GM19099 (cell line): ENCODE results near the gene CACNB2.

Experiments used
- POLR2A ChIP-seq: IDR thresholded peaks from 3 replicates; pipeline ENCODE4 v1.6.1; 2011; ENCODE audit warnings: low read depth; ENCODE audit not compliant: insufficient read length; ENCODE audit errors: extremely low read depth

Gene CACNB2

DNA sequence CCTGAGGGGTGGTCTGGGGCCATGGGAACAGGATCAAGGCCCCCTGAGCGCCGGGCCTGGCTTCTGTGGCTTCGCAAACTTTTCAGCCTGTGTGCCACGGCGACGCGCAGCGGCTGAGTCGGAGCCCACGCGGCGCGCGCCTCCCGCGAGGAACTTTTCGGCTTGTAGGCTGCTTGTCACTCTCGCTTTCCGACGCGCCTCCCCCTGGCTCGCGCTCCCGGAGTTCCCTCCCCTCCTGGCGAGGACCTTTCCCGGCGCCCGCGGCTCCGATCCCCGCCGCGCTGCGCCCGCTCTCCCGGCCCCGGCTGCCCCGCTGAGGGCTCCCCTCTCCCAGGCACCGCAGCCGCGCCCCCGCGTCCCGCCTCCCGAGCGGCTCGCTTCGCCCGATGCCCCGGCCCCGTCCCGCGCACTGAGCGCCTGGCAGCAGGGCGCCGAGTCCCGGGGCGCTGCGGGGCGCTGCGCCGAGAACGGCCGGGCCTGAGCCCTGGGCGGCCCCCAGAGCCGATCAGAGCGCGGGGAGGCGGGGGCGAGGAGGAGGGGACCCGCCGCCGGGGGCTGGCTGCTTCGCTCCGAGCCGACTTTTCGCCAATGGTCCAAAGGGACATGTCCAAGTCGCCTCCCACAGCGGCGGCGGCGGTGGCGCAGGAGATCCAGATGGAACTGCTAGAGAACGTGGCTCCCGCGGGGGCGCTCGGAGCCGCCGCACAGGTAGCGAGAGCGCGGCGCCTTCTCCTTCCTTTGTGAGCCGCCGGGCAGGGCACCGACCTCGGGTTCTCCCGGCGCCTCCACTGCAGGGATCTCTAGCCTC lies at the start of gene CACNB2:
TSS of gene CACNB2 (plus strand) at position 276 of the 808 bp plus-strand sequence.
- TF ChIP-seq POLR2A: no peak

DNA sequence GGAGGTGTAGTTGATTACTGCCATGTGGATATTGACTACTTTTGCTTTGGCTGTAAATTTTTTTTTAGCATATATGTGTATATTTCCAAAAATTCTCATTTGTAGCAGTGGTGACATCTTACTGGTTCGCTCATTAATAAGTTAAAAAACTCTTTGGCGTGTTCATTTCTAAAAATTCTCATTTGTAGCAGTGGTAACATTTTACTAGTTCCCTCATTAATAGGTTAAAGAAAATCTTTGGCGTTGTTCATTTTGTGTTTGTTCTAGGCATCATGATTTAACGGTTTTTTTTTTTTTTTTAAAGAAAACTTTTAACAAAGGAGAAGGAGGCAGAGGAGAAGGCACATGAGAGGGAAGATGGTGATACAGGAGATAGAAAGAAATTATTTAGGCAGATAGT lies 45.9 kb upstream of the CACNB2 start:
- TF ChIP-seq POLR2A: no peak

DNA sequence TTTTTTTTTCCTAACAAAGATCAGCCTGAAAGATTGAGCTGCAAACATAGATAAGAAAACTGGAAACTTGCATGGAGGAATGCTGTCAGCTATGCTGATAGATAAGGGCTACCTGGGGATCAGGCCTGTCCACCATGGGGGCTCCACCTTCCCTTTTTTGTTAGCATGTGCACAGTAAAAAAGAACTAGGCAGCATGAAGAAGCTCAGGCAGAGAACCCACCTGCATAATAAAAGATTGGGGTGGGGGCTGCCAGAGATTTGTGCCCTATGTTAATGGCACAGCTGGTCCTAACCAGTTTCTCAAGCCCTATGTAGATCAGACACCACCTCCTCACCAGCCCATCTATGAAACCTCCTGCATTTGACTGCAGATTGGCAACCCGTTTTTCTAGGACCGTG lies 45.4 kb upstream of the CACNB2 start:
- TF ChIP-seq POLR2A: no peak

DNA sequence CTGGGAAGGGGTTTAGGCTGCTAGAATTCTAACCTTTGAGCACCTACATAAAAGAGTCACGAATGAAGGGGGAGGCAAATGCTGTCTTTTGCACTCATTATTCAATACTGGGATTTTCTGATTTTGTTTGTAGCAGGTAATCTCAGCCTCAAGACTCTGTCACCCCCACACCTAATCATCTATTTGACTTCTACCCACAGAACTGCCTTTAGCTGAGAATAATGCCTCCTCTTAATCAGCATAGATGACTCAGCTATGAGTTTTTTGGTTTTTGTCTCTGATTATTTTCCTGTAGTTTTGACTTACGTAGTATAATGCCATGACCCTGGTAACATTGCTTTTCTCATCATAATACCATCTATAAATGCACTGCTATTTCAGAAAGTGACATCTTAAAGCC lies 42.7 kb upstream of the CACNB2 start:
- no peak for TF ChIP-seq POLR2A

DNA sequence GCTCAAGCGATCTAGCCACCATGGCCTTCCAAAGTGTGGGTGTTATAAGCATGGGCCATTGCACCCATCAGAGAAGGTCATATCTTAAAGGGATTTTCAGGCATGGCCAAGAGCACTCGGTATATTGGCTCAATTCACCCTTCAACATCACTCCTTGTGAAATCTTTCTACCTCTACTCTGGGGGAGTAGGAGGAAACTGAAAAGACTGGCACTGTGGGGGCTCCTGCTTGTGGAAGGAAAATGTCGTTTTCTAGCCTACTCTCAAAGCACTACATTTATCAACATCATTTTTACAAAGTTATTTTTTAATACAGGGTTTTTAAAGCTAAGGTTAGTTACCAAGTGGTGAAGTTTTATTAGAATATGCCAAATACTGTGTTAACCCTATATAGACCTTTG lies 42.0 kb upstream of the CACNB2 start:
- TF ChIP-seq POLR2A: no peak

DNA sequence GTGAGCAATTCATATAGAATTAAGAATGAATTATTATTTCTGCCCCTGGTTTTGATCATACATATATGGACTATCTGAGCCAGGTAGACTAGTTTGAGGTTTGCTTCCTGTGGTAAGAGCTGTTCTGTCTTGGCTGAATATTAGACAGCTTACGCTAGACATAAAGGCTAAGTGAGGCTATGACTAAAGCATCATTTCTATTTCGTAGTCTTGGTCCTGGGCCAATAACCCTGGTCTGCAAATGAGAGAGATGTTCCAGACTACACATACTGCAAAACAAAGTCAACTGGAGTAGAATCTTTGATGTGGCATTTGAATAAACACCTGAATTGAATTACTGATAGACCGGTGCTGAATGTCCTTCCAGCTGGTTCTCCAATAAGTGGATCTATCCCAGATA lies 40.8 kb upstream of the CACNB2 start:
- TF ChIP-seq POLR2A: no peak

DNA sequence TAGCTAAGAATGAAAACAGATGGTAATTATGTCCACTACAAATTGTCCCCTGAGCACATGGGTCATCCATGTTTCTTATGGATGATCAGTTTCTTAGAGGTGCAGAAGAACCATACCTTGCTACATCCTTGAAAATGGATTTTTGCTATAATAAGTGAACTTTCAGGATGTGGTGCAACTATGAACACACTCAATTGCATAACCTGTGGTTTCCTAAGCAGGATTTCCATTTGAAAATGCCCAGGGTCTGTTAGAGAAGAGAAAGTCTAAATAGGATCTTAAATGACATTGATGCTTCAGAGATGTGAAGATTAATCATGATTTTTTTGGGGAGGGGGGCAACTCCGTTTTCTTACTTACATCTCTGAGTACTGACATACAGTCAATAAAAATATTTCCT lies 39.6 kb upstream of the CACNB2 start:
- no peak for TF ChIP-seq POLR2A

DNA sequence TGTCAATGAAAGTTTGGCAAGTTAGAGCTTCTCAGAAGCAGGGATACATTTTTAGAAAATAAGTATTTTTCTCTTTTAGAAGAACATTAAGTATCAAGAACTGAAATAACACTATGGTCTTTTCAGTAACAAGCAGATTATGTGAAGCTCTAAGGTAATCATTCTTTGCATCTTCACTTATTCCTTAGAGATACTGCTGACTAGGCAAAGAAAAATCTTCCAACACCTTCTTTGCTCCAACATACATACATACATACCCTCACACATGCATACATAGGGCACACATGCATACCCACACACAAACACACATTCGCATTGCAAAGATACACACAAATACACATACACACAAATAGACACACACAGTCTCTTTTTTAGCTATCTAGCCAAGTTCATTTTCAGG lies 37.8 kb upstream of the CACNB2 start:
- no peak for TF ChIP-seq POLR2A

DNA sequence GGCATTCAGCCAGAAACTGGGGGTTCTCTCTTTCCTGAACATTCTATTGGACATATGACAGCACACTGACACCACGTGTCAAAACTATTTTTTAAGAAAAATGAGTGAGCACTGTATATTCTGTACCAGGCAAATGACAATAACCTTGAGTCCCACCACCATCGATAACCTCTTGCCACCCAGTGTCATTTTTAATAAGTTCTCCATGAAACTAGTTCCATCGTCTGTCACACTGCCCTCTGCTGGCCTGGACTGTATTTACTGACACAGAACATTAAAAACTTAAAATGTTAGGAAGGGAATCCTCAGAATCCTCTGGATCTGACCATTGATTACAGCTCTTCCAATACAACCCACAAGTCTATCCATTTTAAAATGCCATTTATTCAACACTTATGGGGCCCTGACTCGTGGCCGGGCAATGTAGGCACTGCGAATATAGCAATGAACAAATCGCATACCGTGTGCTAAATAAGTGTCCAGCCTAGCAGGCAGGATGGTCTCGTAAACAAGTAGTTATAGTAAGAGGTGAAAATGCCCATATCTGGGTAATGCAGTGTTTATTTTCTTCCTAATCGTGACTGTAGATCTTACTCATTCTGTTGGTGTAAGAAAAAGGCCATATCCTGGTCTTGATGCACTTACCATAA lies 35.9 kb upstream of the CACNB2 start:
- no peak for TF ChIP-seq POLR2A

DNA sequence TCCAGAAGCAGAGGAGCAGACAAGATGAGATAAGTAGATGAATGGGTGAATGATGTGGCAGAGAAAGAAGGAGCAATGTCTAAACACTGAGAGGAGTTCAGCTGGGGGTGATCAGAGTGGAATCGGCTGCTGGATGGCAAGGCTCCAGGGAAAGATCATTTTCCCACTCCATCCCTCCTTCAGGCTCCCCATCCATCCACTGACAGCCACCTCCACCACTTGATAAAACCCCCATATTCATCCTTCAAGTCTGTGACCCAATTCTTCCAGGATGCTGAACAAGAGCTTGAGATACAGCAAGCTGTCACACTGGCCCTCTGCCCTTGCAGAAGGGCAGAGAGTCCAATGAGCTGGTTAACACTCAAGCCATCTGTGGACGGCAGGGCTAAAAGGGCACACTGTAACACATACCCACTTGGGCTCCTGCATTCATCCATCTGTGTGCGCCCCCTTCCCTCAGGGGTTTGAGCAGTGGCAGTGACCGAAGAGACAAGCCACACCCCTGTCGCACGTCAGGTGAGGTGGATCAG lies 30.8 kb upstream of the CACNB2 start:
- TF ChIP-seq POLR2A: no peak

DNA sequence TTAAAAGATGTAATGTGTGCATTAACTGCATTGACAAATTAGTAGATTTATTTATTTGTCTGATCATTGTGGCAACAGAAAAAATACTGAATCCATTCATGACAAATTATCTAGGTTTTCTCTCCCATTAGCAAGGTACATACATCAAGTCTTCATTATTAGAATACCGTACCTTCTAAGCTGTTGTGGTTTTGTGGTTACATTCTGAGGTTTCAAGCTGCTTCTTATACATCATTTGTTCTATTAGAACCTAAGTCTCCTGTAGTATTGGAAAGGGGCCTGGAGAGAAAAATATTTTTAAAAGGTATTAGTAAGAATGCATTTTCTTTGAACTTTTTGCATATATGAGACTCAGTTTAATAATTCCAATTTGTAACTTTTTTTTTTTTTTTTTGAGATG lies 26.3 kb upstream of the CACNB2 start:
- no peak for TF ChIP-seq POLR2A

DNA sequence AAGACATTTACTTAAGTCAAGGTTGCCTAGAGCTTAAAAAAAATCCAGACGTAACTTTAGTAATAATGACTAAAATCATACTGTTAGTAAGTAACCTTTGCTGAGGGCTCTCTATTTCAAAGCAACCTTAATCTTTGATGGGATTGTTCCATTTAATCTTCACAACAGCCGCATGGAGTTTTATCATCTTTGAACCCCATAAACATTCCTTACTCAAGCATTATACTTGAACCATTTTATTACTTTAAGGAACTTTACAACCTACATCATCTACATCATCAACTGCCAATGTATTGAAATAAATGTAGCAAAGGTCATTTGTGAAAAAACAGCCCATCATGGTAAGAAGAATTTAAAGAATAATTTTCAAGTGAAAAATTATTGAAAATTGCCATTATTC lies 22.9 kb upstream of the CACNB2 start:
- TF ChIP-seq POLR2A: no peak

DNA sequence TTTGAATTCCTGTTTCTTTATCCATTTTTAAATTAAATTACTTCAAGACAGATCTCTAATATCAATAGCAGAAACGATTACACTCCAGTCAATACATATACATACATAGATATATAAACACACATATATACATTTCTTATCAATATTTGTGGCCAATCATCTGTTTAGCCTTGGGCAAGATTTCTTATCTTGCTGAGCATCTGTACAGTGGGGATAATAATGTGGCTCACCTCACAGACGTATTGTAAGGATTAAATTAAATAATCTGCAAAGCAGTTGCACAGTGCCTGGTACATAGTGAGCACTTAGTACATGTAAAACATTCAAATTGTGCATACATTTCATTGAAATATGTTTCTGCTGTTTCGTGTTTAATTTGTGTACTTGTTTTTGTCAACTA lies 17.5 kb upstream of the CACNB2 start:
- no peak for TF ChIP-seq POLR2A

DNA sequence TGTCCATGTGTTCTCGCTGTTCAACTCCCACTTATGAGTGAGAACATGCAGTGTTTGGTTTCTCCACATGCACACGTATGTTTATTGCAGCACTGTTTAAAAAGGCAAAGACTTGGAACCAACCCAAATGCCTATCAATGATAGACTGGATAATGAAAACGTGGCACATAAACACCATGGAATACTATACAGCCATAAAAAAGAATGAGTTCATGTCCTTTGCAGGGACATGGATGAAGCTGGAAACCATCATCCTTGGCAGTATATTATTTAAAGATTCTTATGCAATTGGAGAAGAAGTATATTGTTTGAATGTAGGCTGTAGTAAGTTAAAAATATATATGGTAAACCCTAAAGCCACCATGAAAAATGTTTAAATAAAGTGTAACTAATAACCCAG lies 7.2 kb upstream of the CACNB2 start:
- no peak for TF ChIP-seq POLR2A

DNA sequence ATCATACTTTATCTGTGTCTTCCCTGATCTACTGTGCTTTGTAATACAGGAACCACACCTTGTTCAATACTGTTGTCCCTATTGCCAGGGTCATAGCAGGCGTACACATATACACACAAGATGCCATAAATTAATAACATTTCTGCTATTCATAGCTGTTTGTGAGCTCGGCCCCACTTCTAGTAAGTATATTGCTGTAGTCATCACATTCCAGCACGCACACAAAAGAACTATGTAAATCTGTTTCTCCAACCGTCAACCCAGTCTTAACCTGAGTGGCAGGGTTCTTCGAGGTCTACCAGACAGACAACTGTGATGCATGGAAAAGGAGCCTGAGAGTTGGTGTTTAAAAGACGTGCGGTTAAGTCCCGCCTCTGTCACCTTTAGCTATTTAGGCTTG lies 5.7 kb upstream of the CACNB2 start:
- TF ChIP-seq POLR2A: no peak

DNA sequence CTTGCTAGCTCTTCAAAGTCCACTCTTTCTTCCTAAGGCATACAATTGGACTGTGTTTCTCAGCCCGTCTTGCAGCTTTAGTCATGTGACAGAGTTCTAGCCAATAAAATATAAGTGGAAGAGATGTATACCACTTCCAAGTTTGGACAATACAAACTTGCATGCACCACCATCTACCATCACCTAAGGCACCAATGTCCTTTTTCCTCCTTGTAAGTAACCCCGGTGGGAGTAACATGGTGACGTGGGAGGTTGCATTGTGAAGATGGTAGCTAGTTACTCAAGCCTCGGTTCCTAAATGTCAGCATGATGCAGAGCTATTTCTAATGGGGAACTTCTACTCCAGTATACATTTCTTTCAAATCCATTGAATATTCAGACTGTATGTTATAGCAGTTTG lies 5.3 kb upstream of the CACNB2 start:
- no peak for TF ChIP-seq POLR2A

DNA sequence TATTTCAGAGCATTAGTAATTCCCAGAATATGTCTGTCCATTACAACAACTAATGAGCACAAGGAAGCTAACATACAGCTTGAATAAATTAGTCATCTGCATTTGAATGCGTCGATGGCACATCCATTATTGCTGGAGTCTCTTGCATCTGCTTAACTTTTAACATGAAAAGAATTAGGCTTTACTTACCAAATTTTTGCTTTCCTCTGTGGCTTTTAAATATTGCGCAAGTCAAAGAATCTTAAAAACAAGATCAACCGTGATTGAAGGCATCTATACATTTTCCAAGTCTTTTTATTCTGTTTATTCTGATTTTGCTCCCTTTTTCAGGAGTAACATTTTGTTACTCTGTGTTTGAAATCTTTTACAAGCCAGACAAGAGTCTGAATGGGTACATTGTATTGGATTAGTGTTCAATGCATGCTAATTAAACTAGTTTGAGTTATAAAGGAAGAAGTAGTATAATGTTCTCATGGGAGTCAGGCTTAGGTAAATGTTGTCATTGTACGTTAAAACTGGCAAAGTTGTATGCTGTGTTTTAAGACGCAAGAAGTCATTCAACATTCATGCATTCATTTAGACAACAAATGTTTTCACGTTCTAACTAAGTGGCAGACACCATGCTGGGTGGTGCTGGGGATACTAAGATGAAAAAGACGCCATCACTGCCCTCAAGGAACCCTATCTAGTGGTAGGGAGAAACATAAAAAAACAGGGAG lies 4.0 kb upstream of the CACNB2 start:
- no peak for TF ChIP-seq POLR2A

DNA sequence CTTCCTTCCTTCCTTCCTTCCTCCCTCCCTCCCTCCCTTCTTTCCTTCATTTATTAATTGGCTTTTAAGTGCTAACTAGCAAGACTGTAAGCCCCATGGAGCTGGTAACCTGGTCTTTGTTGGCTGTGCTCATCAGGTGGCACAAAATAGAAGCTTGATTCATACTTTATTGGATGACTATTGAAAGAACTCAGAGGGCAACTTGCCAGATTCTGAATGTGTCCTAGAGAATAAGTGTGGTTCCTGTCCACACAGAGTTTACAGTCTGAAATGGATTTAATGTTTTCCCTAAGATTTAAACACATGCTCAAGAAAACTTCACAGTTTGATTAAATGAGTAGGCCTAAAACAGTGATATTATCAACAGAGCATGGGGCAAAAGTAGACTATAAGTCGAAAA lies 3.1 kb upstream of the CACNB2 start:
- no peak for TF ChIP-seq POLR2A
